ENCODE data around the gene TEX26. TPM values are rescaled to one million over a fixed set of nuclear protein-coding genes. Genes with fewer than 3 reads are reported as not detected.

The TEX26 gene
- total and polyA plus RNA-seq, 4 donors, result 0.08 to 0.31 TPM; not detected in 2

- peaks cover 0 to 7% (median 0%) of the 10 kb centered on the region in 4 donors for H3K27me3 ChIP-seq (ENCODE audit: control insufficient read depth in 4 of 4, insufficient read depth in 4 of 4, low read length in 3 of 4)
- WGBS, result 89% methylated on average over 3 of the region's 3 CpGs
These were observed 2.3 kb downstream of the TEX26 start for GRCh38 chr13:30934803-30935202.

DNA sequence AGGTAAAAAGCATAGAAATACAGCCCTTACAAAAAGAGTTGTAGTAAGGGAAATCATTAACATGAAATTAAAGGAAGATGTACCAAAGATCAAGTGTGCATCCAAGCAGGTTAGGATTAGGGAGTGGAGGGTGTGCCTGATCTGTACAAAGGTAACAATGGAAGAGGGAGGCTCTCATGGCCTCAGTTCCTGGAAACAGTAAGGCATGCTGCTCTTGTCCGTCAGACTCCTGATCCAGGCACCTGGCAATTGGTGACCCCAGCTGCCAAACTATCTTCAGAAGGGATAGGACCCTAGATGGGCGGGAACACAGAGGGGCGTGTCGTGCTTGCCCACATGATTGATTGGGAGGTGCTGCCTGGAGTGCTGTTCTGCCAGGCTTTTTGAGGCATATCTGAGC is 4.5 kb downstream of the TEX26 start:
- Histone ChIP-seq H3K4me1 (ENCODE audit: control insufficient read depth in 4 of 4, insufficient read depth in 4 of 4, low read length in 3 of 4) (no peaks in the 10 kb centered on the region), H3K9me3 (ENCODE audit: control insufficient read depth in 4 of 4, low read length in 3 of 4) (peaks cover 3 to 7% (median 6%) of the 10 kb centered on the region in 4 donors), H3K27me3 (ENCODE audit: control insufficient read depth in 4 of 4, insufficient read depth in 4 of 4, low read length in 3 of 4) (no peaks in the 10 kb centered on the region), H3K4me3 (ENCODE audit: low read depth in 1 of 3, low read length in 3 of 3) (no peak overlapping the region), H3K27ac (ENCODE audit: low read depth in 1 of 2, low read length in 2 of 2) (no peak overlapping the region), H3K9ac (ENCODE audit: low read depth in 1 of 2, low read length in 2 of 2) (no peak overlapping the region), H3K36me3 (ENCODE audit: control insufficient read depth in 4 of 4, insufficient read depth in 3 of 4, low read depth in 1 of 4, low read length in 3 of 4) (no peaks in the 10 kb centered on the region)
- TF ChIP-seq SP1 (IDR thresholded peaks at IDR 0.05) (no peak), HNF4G (IDR thresholded peaks at IDR 0.05) (no peak), RAD21 (IDR thresholded peaks at IDR 0.05) (no peak), FOXA2 (IDR thresholded peaks at IDR 0.05) (no peak), RXRA (IDR thresholded peaks at IDR 0.05) (no peak)
- WGBS, result 76% methylated on average over 4 of the region's 4 CpGs
- DNase-seq (ENCODE audit: low spot score), result no peak

More at GRCh38 chr13:30934803-30935202, 2.3 kb downstream of the TEX26 start:
- no peaks in the 10 kb centered on the region for H3K4me1 ChIP-seq (ENCODE audit: control insufficient read depth in 4 of 4, insufficient read depth in 4 of 4, low read length in 3 of 4)
- no peak for DNase-seq (ENCODE audit: low spot score)
- no peaks in the 10 kb centered on the region for H3K36me3 ChIP-seq (ENCODE audit: control insufficient read depth in 4 of 4, insufficient read depth in 3 of 4, low read depth in 1 of 4, low read length in 3 of 4)
- no peak overlapping the region for H3K4me3 ChIP-seq (ENCODE audit: low read depth in 1 of 3, low read length in 3 of 3)
- H3K9me3 ChIP-seq (ENCODE audit: control insufficient read depth in 4 of 4, low read length in 3 of 4), result peaks cover 3 to 7% (median 6%) of the 10 kb centered on the region in 4 donors
- H3K27ac ChIP-seq (ENCODE audit: low read depth in 1 of 2, low read length in 2 of 2), result no peak overlapping the region
- no peak overlapping the region for H3K9ac ChIP-seq (ENCODE audit: low read depth in 1 of 2, low read length in 2 of 2)
- TF ChIP-seq EGR1 (IDR thresholded peaks at IDR 0.05; ENCODE audit: low read depth in 2 of 2) (no peak), RAD21 (IDR thresholded peaks at IDR 0.05) (no peak), ZBTB33 (IDR thresholded peaks at IDR 0.05) (no peak), FOXA1 (IDR thresholded peaks at IDR 0.05) (no peak), GABPA (IDR thresholded peaks at IDR 0.05 in 1 of 2, conservative IDR thresholded peaks at IDR 0.05 in 1 of 2) (no peak), REST (IDR thresholded peaks at IDR 0.05) (no peak), JUND (IDR thresholded peaks at IDR 0.05) (no peak), FOXA2 (IDR thresholded peaks at IDR 0.05) (no peak)
- TF ChIP-seq, protein P1, sequence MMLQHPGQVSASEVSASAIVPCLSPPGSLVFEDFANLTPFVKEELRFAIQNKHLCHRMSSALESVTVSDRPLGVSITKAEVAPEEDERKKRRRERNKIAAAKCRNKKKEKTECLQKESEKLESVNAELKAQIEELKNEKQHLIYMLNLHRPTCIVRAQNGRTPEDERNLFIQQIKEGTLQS (IDR thresholded peaks at IDR 0.05), result no peak
- TF ChIP-seq, protein P2, sequence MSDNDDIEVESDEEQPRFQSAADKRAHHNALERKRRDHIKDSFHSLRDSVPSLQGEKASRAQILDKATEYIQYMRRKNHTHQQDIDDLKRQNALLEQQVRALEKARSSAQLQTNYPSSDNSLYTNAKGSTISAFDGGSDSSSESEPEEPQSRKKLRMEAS (IDR thresholded peaks at IDR 0.05), result no peak

DNA sequence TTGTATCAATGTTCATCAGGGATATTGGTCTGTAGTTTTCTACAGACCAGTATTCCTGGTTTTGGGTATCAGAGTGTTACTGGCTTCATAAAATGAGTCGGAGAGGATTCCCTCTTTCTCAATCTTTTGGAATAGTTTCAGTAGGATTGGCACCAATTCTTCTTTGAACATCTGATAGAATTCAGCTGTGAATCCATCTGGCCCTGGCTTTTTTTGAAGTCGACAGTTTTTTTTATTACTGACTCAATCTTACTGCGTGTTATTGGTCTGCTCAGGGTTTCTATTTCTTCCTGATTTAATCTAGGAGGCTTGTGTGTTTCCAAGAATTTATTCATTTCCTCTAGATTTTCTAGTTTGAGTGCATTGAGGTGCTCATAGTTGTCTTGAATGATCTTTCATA is 11.4 kb downstream of the TEX26 start:
- no peak for DNase-seq (ENCODE audit: low spot score)
- WGBS, result 76% methylated on average over 3 of the region's 3 CpGs
- Histone ChIP-seq H3K9ac (ENCODE audit: low read depth in 1 of 2, low read length in 2 of 2) (no peak overlapping the region), H3K36me3 (ENCODE audit: control insufficient read depth in 4 of 4, insufficient read depth in 3 of 4, low read depth in 1 of 4, low read length in 3 of 4) (no peaks in the 10 kb centered on the region), H3K27me3 (ENCODE audit: control insufficient read depth in 4 of 4, insufficient read depth in 4 of 4, low read length in 3 of 4) (no peaks in the 10 kb centered on the region), H3K9me3 (ENCODE audit: control insufficient read depth in 4 of 4, low read length in 3 of 4) (no peaks in the 10 kb centered on the region), H3K27ac (ENCODE audit: low read depth in 1 of 2, low read length in 2 of 2) (no peak overlapping the region), H3K4me1 (ENCODE audit: control insufficient read depth in 4 of 4, insufficient read depth in 4 of 4, low read length in 3 of 4) (no peaks in the 10 kb centered on the region), H3K4me3 (ENCODE audit: low read depth in 1 of 3, low read length in 3 of 3) (no peak overlapping the region)
- TF ChIP-seq HNF4A (conservative IDR thresholded peaks at IDR 0.05) (no peak), RAD21 (IDR thresholded peaks at IDR 0.05) (no peak), EGR1 (IDR thresholded peaks at IDR 0.05; ENCODE audit: low read depth in 2 of 2) (no peak), TAF1 (conservative IDR thresholded peaks at IDR 0.05) (no peak), NR2F2 (IDR thresholded peaks at IDR 0.05) (no peak), FOXA1 (IDR thresholded peaks at IDR 0.05) (no peak), REST (IDR thresholded peaks at IDR 0.05) (no peak), FOXA2 (IDR thresholded peaks at IDR 0.05) (no peak)
- TF ChIP-seq, protein P1 (IDR thresholded peaks at IDR 0.05), result no peak
- TF ChIP-seq, protein P2 (IDR thresholded peaks at IDR 0.05), result no peak

Measured in liver (tissue), 9 donors.